PC-3 (cell line): ENCODE data around the gene MRPS31.

Source experiments
- CTCF ChIP-seq: fragments of 300-600 bp; sonication (generic); conservative IDR thresholded peaks from 2 replicates; pipeline ENCODE4 v1.5.1; 2017; ENCODE audit warnings: antibody characterized with exemption, low read depth, mild to moderate bottlenecking, low read length
- EZH2 ChIP-seq: fragments of 300-600 bp; sonication (generic); IDR thresholded peaks from one replicate; pipeline ENCODE4 v1.6.1; 2017; ENCODE audit warnings: antibody characterized with exemption, mild to moderate bottlenecking, low read length; ENCODE audit not compliant: unreplicated experiment
- EZH2phosphoT487 ChIP-seq: fragments of 300-600 bp; sonication (generic); IDR thresholded peaks from 2 replicates; pipeline ENCODE4 v1.6.1; 2018; ENCODE audit warnings: mild to moderate bottlenecking, antibody characterized with exemption, low read length, borderline replicate concordance

- TF ChIP-seq EZH2phosphoT487 (no peak), CTCF (no peak), EZH2 (no peak)
These were observed 6.8 kb upstream of the MRPS31 start for GRCh38 chr13:40777809-40778175.
